Mucosa of descending colon (tissue), 3 donors: Measurements from ENCODE around the gene CXCR3. TPM values are rescaled to one million over a fixed set of nuclear protein-coding genes. Genes with fewer than 3 reads are reported as not detected.
"Not testable (repeated sequence)": the region's sequence is repeated elsewhere in the genome, so short reads cannot be mapped to it uniquely, and the experiment has no call there.

ENCODE experiments used
- ATAC-seq: fragments of 200-7000 bp; cut with Tn5 transposase; one replicate; pipeline ENCODE4 v1.9.1; 2020; ENCODE audit warnings: mild to moderate bottlenecking, moderate library complexity
- DNase-seq, 3 donors: peaks; one replicate each; pipeline ENCODE4 v3.0.0-alpha.2; 2020
- H3K36me3 ChIP-seq: fragments of 200-600 bp; one replicate; pipeline ENCODE4 v1.8.0; 2021; ENCODE audit warnings: low read depth, mild to moderate bottlenecking
- H3K4me1 ChIP-seq: fragments of 200-600 bp; one replicate; pipeline ENCODE4 v1.8.0; 2021; ENCODE audit warnings: low read depth, mild to moderate bottlenecking
- H3K4me3 ChIP-seq: fragments of 200-600 bp; one replicate; pipeline ENCODE4 v1.8.0; 2021; ENCODE audit warnings: mild to moderate bottlenecking
- H3K9me3 ChIP-seq: fragments of 200-600 bp; one replicate; pipeline ENCODE4 v1.8.0; 2021; ENCODE audit warnings: mild to moderate bottlenecking
- CTCF ChIP-seq: fragments of 200-600 bp; IDR thresholded peaks from one replicate; pipeline ENCODE4 v1.8.0; 2022; ENCODE audit warnings: antibody characterized with exemption, mild to moderate bottlenecking
- intact Hi-C, 2 donors: fragments of 100-400 bp; cut with DNase I in 1 of 2; cut with micrococcal nuclease in 1 of 2; formaldehyde crosslinking; loops; one replicate each; pipeline versions ENCODE4 v1.11.0 to v1.11.1; 2022; cut with DNase I, micrococcal nuclease
- total RNA-seq, 3 donors: library from RNA; stranded (reverse); fragmentation: NEBNext Ultra II Directional in 2 of 3; extraction: Animal tissue kit (Norgen Biotek cat#: 25700) in 2 of 3; gene quantifications; one replicate each; pipeline versions ENCODE4 v1.2.1 to v1.2.4, GENCODE V29; 2021 to 2023
- donor health status: DM: no; HTN: no; CAD: no; lungs with moderate emphysema.
- donor health status: DM: no; HTN: no; CAD: no.
- donor health status: DM: no; HTN: yes; CAD: no.

Gene CXCR3
- total RNA-seq, 3 donors from 2014 or later, result 1.9 to 6.1 (median 2.1) TPM

DNA sequence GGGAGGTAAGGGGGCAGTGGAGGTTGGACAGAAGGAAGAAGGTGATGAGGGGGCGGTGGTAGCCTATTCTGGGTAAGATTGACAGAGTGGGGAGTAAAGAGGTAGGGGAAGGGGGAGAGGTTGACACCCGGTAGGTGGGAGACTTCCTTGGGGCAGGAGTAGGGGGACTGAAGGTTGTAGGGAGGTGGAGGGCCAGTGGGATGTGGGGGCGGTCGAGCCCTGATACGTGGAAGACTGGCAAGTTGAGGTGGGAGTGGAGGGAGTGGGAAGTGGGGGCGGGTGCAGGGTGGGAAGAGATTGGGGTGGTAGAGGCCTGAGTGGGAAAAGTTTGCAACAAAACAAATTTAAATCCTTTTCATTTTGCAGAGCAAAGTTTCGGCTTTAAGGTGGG, 38.3 kb downstream of the CXCR3 start:
- TF ChIP-seq CTCF, result no peak
- ATAC-seq, result no peak

DNA sequence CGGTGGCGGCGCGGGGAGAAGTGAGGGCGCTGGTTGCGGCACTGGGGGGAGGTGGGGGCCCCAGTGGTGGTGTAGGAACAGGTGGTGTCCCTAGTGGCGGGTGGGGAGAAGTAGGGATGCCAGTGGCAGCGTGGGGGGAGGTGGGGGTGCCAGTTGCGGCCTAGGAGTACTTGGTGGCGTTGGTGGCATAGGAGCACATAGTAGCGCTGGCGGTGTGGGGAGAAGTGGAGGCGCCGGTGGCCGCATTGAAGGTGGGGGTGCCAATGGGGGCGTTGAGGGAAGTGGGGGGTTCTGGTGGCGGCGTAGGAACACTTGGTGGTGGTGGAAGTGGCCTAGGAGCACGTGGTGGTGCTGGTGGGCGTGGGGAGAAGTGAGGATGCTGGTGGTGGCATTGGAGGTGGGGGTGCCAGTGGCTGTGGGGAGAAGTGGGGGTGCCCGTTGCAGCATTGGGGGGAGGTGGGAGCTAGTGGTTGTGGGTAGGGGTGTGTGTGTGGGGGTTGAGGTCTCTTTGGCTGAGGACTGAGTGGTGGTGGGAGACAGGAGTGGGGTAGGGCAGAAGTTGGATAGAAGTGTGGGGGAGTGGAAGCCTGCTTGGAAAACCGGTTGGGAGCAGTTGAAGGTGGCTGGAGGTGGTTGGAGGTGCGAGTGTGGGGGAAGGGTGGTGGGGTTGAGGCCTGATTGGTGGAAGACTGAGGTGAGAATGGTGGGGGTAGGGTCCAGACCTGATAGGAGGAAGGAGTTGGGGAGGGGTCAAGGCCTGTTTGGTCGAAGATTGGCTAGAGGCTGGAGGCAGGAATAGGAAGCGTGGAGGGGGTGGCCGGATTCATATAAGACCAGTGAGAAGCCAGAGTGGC, 38.9 kb downstream of the CXCR3 start:
- intact Hi-C loops, result loop anchor here in 1 of 2 donors (10.0 kb wide), 1 partner anchor 175 kb away; no protein-coding TSS in a partner anchor
- Histone ChIP-seq H3K4me3 (no peak overlapping the region), H3K36me3 (no peaks in the 10 kb centered on the region), H3K9me3 (no peaks in the 10 kb centered on the region), H3K4me1 (no peaks in the 10 kb centered on the region)
- no peak for ATAC-seq
- no peak for DNase-seq
- TF ChIP-seq CTCF, result no peak

More for the DNA sequence above, 38.3 kb downstream of the CXCR3 start:
- H3K36me3 ChIP-seq, result no peaks in the 10 kb centered on the region
- no peaks in the 10 kb centered on the region for H3K9me3 ChIP-seq
- no peak overlapping the region for H3K4me3 ChIP-seq
- no peaks in the 10 kb centered on the region for H3K4me1 ChIP-seq
- DNase-seq, result no peak
- intact Hi-C loops, result loop anchor here in 1 of 2 donors (10.0 kb wide), 1 partner anchor 175 kb away; no protein-coding TSS in a partner anchor

DNA sequence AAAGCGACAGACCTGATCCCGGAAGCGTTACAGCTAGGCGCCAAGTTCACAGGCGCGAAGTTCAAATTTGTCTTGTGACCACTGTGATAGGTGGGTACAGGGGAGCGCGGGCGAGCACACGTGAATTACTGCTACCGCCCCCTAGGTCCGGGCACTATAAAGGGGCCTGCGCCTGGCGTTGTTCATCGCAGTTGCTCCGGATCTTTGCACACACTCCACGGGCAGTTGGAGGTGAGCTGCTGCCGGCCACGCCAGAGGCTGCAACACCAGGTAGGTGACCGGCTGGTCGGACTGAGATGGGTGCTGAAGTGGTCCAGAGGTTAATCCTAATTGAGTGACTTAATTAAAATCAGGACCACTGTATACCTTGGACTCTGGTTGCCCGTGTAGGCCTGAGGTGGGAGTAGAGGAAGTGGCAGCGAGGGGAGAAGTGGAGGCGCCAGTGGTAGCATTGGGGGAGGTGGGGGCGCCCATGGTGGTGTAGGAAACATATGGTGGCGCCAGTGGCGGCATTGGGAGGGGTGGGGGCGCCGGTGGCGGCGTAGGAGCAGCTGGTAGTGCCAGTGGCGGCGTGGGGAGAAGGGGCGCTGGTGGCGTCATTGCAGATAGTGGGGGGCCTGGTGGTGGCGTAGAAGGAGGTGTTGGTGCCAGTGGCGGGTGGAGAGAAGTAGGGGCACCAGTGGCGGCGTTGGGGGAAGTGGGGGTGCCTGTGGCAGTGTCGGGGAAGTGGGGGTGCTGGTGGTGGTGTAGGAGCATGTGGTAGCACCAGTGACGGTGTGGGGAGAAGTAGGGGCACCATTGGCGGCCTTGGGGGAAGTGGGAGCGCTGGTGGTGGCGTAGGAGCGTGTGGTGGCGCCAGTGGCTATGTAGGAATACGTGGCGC, 39.8 kb downstream of the CXCR3 start, which contains the start of gene GCNA:
TSS of gene GCNA (plus strand) at position 185 of the 883 bp plus-strand sequence. CDS start 2,385 bp downstream, outside the sequence.
- intact Hi-C loops, result loop anchor here in 1 of 2 donors (10.0 kb wide), 1 partner anchor 174 kb away; no protein-coding TSS in a partner anchor
- H3K9me3 ChIP-seq, result no peaks in the 10 kb centered on the region
- H3K36me3 ChIP-seq, result no peaks in the 10 kb centered on the region
- H3K4me3 ChIP-seq, result no peak within 1 kb of the TSS
- no peak for DNase-seq
- no peak for TF ChIP-seq CTCF
- ATAC-seq, result no peak
- H3K4me1 ChIP-seq, result no peaks in the 10 kb centered on the region

DNA sequence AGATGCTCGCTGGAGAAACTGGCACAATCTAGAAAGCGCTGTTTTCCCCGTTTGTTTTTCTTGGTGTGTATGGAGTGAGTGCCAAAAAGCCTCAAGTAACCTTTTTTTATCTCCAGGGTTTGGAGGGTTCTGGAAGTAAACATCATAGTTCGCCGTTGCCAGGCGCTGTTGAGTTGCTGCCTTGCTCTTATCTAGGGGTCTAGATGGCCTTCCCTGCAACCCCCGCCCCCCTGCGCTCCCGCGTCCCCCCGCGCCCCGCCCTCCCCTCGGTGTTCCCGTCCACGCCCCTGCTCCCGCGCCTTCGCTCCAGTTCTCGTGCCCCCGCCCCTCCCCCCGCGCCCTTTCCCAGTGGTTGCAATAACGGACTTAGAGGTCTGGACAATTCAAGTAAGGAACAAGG, 40.6 kb downstream of the CXCR3 start:
- ATAC-seq (no peak), DNase-seq (no peak)
- Histone ChIP-seq H3K4me3 (no peak overlapping the region), H3K36me3 (no peaks in the 10 kb centered on the region), H3K9me3 (no peaks in the 10 kb centered on the region), H3K4me1 (no peaks in the 10 kb centered on the region)
- no peak for TF ChIP-seq CTCF
- intact Hi-C loops, result loop anchor here in 1 of 2 donors (10.0 kb wide), 1 partner anchor 173 kb away; no protein-coding TSS in a partner anchor

- intact Hi-C loops, result loop anchor here in 1 of 2 donors (10.0 kb wide), 1 partner anchor 169 kb away; no protein-coding TSS in a partner anchor
- DNase-seq (no peak), ATAC-seq (no peak)
- no peaks in the 10 kb centered on the region for H3K36me3 ChIP-seq
- no peaks in the 10 kb centered on the region for H3K9me3 ChIP-seq
- TF ChIP-seq CTCF, result no peak
- no peaks in the 10 kb centered on the region for H3K4me1 ChIP-seq
- no peak overlapping the region for H3K4me3 ChIP-seq
Observed at GRCh38 chrX:71573590-71573989, 44.7 kb downstream of the CXCR3 start.

GRCh38 chrX:71571390-71571789, 46.9 kb downstream of the CXCR3 start:
- not testable (repeated sequence) for H3K4me1 ChIP-seq, ATAC-seq, H3K4me3 ChIP-seq, DNase-seq, H3K36me3 ChIP-seq, H3K9me3 ChIP-seq
- intact Hi-C loops, result loop anchor here in 1 of 2 donors (10.0 kb wide), 1 partner anchor 167 kb away; no protein-coding TSS in a partner anchor
